GM18498 (cell line): Measurements from ENCODE around the gene TCP1.
"Not testable (repeated sequence)": the region's sequence is repeated elsewhere in the genome, so short reads cannot be mapped to it uniquely, and the experiment has no call there.

Source experiments
- ATAC-seq: cut with Tn5 transposase; IDR thresholded peaks from one replicate; pipeline ENCODE4 v1.9.1; 2021; ENCODE audit warnings: mild to moderate bottlenecking, moderate library complexity; ENCODE audit not compliant: unreplicated experiment

The TCP1 gene

GRCh38 chr6:159778131-159778530, 11.3 kb downstream of the TCP1 start:
- no peak for ATAC-seq

GRCh38 chr6:159777240-159777904, 12.0 kb downstream of the TCP1 start:
- no peak for ATAC-seq

- ATAC-seq = no peak
Measured at GRCh38 chr6:159772196-159772595, 17.2 kb downstream of the TCP1 start.

DNA sequence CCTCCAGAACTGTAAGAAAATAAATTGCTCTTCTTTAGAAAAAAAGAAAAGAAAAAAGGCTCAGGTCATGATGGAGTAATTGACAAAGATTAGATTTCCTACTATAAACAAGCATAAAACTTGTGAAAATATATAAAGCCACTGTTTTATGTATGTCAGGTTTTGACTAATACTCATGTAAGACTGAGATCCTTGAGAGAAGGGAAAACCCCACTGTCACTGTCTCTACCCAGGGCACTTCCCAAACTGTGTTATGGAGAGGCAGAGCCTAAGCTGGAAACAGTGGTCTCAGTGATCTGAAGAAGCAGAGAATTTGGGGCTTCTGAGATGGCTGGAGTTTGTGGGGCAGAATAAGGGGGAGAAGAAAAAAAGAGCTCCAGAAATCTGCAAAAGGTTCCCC, 19.9 kb downstream of the TCP1 start:
- no peak for ATAC-seq

GRCh38 chr6:159766906-159767305, 22.5 kb downstream of the TCP1 start:
- ATAC-seq = no peak

DNA sequence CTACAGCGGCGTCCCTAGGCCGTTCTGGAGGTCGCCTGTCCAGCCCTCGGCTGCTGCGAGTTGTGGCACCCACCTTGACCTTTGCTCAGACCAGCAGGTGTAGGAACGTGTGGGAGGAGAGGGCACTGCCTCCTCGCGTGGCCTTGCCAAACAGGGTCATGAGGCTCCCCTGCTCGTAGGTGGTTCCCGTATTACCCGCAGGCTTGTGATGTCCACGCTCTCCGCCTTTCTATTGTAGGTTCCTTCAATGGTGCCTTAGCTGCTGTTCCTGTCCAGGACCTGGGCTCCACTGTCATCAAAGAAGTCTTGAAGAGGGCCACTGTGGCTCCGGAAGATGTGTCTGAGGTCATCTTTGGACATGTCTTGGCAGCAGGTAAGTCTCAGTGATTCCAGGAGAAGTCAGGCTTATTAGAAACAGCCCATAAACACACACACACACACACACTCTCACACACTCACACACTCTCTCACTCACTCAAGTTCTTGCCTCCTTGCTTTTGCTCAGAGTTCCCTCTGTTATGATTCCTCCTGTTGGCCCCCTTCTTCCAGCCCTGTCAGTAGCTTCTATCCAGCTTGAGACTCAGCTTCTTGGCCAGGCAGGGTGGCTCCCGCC, 26.6 kb downstream of the TCP1 start:
- ATAC-seq = peak; percentile 9

DNA sequence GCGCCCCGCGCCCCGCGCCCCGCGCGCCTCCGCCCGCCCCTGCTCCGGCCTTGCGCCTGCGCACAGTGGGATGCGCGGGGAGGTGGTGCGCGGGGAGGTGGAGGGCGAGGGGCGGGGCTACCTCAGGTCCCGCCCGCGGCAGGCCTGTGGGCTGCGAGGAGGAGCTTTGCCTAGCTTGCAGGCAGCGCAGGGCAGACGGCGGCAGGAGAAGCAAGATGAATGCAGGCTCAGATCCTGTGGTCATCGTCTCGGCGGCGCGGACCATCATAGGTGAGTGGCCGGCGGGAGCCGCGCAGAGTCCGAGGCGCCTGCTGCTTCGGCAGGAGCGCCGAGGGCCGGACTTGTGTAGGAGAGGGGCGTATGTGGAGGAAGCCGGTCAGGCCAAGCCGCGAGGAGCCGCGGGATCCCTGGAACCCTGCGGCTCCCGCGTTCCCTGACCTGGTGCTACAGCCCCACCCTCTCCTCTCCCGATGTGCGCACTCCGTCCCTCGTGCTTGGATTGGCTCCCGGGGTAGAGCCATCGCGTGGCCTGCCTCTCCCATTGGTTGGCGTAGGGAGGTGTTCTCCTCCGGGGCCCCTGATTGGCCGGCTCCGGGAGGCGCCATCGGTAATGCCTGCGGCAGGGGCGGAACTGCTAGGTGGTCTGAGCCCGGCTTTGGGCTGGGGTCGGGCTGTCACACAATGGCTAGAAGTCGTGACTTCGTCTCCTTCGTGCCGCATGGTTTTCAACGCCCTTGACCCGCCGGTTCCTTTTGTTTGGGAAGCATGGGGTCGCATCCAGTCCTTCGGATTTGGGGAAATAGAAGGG, 27.3 kb downstream of the TCP1 start, which contains the start of gene ACAT2:
Gene ACAT2 (plus strand): TSS at position 173 of the 808 bp plus-strand sequence. CDS start 43 bp downstream, at position 216.
- peak; percentile 97 for ATAC-seq

DNA sequence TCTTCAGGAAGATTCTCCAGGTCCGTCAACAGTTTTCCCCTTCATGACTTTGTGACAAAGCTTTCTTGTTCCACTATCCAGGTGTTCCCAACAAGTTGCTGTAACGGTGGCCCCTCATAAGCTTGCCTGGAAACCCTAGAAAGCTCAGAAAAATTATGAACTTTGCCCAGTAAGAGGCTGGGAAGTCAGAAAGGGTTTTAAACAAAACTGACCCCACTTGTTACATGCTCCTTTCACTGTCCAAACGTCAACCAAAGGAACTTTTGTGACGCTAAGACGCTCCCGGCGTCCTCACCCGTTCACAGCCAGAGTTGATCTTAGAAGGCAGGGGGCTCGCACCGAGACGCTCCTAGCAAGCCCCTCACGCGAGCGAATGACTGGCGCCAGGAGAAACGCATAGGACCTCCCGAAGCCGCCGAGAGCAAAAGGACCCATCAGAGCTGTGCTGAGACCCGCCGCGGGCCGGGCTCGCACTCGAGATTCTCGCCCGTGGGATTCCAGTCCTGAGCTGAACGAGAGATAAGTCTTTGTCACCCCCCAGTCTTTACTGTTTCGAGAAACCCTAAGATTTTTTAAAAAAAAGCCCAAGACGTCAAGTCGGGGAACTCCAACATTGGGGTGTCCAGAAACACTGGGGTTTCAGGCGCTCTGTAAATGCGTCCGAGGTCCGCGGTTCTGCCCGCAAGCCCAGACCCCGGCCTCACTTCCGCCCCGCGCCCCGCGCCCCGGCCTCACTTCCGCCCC, 28.1 kb downstream of the TCP1 start:
- peak; percentile 6 for ATAC-seq

DNA sequence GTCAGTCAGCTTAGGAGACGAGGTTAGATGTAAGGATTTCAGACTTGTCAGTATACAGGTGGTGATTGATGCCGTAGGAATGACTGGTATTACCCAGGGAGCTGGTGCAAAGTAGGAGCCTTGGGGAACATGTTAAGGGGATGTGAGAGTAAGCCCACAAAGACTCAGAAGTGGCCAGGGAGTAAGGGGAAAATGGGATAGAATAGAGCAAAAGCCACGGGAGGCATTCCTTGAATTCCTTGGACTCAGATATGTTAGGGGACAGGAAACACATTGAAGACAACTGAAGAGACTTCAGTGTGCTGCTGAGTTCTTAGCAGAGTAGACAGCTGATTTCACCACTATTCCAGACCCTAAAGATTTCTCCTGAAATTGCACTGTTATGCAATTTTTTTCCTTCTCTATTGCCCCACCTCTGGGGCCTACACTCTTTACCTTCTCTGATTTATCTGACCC, 28.8 kb downstream of the TCP1 start:
- no peak for ATAC-seq

GRCh38 chr6:159759645-159760044, 29.8 kb downstream of the TCP1 start:
- ATAC-seq = no peak

DNA sequence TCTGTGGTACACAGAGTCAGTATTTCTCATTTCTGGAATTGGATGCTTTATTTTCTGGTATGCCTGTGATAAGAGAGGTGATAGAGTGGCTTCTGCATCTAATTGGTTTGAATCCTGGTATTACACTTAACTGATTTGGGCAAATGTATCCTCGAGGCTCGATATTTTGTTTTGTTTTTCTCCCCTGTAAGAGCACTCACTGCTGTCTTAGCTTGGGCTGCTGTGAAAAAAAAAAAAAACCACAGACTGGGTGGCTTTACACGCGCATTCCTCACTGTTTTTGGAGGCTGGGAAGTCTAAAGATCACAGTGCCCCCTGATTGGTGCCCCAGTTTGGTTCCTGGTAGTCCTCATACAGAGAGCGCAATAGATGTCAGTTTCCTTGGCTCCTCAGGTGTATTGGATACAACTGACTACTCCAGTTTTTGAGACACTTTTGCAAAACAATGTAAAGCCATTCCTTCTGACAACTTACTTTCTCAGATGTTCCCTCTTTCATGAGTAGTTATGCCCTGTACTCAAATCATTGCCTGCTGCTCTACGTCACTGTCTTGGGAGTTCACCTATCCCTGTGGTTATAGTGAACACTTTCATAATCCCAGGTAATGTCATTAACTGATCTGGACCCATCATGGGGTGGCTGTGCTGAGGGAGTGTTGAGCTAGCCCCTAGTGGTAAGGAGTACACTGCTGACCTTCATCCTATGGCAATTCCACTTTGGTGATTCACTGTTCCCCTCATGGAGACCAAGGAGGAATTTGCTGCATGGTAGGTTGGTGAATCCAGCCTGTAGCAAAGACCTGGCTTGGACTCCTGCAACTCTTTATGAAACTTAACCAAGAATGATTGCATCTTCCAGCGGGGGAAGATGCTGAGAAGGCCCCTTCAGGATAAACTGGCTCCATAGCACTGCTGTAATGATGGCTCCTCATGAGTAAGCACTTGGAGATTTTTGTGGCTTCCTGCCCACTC, 31.1 kb downstream of the TCP1 start:
- ATAC-seq = no peak

DNA sequence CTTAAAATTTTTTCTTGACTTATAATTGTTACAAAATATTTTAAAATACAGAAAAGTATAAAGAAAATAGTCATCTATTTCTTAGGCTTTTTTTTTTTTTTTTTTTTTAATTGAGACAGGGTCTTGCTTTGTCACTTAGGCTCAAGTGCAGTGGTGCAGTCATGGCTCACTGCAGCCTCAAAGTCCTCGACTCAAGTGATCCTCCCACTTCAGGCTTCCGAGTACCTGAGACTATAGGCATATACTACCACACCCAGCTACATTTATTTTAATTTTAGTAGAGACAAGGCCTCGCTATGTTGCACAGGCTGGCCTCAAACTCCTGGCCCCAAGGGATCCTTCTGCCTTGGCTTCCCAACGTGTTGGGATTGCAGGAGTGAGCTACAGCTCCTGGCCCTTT, 32.9 kb downstream of the TCP1 start:
- ATAC-seq = no peak

DNA sequence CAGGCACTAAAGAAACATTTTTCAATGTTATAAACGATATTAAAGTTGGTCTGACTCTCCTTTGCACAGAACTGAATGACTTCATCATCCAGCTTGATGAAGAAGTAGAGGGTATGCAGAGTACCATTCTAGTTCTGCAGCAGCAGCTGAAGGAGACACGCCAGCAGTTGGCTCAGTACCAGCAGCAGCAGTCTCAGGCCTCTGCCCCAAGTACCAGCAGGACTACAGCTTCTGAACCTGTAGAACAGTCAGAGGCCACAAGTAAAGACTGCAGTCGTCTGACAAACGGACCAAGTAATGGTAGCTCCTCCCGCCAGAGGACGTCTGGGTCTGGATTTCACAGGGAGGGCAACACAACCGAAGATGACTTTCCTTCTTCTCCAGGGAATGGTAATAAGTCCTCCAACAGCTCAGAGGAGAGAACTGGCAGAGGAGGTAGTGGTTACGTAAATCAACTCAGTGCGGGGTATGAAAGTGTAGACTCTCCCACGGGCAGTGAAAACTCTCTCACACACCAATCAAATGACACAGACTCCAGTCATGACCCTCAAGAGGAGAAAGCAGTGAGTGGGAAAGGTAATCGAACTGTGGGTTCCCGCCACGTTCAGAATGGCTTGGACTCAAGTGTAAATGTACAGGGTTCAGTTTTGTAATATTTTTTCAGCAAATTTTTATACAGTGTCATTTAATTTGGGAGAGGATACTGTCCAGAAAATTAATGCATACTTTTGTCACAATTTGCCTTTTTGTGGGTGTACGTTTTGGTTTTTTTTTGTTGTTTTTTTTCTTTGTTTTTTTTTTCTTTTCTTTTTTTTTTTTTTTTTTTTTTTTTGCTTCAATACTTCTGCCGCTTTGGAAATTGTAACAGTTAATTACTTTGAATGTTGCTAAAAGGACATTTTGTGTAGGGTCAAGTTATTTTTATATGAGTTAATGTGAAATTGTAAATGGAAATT, 34.2 kb downstream of the TCP1 start:
- ATAC-seq = no peak

GRCh38 chr6:159754401-159754800, 35.0 kb downstream of the TCP1 start:
- no peak for ATAC-seq

- no peak for ATAC-seq
Measured at GRCh38 chr6:159753081-159753872, 36.1 kb downstream of the TCP1 start.

GRCh38 chr6:159751448-159751847, 38.0 kb downstream of the TCP1 start:
- no peak for ATAC-seq

DNA sequence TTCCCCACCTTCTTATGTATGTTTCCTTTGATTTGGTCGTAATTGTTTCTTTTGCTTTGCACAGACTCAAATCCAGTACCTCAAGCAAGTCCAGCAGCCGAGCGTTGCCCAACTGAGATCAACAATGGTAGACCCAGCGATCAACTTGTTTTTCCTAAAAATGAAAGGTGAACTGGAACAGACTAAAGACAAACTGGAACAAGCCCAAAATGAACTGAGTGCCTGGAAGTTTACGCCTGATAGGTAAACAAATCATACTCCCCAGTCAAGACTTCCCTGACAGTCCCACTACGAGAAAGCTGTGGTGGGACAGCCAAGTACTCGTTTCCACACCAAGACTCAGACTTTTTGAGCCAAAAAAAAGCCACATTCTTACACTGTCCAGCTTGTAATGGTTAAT, 41.3 kb downstream of the TCP1 start:
- not testable (repeated sequence) for ATAC-seq

DNA sequence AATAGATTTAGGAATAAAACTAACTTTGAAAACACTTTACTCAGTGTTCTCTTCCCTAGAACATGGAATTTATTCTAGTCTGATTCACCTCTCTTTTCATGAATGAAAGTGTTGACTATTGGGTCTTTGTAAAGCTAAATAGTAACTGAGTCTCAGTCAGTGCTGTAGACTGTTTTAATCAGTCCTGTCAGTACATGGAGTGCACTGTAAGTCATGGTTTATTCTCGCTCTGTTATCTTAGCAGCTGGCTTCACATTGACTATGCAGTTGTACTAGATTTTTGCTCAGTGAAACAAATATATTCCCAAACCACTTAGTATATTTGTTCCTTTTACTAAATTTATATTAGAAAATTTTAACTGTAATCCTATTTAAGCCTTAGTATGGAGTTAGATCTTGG, 42.6 kb downstream of the TCP1 start:
- ATAC-seq = no peak
